HG03103 (cell line): ENCODE measurements around the gene SHC2.

ENCODE experiments used
- ATAC-seq: cut with Tn5 transposase; IDR thresholded peaks from one replicate; pipeline ENCODE4 v1.9.1; 2021; ENCODE audit warnings: low read depth; ENCODE audit not compliant: unreplicated experiment

SHC2 gene

GRCh38 chr19:377801-378581 is 82.8 kb downstream of the SHC2 start:
- ATAC-seq, result no peak

GRCh38 chr19:376111-376470 is 84.7 kb downstream of the SHC2 start:
- ATAC-seq, result no peak

GRCh38 chr19:375395-376110 is 85.3 kb downstream of the SHC2 start:
- ATAC-seq, result no peak

- no peak for ATAC-seq
These were observed 86.0 kb downstream of the SHC2 start for GRCh38 chr19:374886-375235.

GRCh38 chr19:374183-374885 is 86.5 kb downstream of the SHC2 start:
- no peak for ATAC-seq

GRCh38 chr19:373391-374182 is 87.2 kb downstream of the SHC2 start:
- no peak for ATAC-seq

GRCh38 chr19:372306-372890 is 88.4 kb downstream of the SHC2 start:
- no peak for ATAC-seq

- ATAC-seq, result no peak
These were observed 89.2 kb downstream of the SHC2 start for GRCh38 chr19:371501-372168.

GRCh38 chr19:370641-371330 is 90.0 kb downstream of the SHC2 start:
- no peak for ATAC-seq

GRCh38 chr19:369876-370275 is 91.0 kb downstream of the SHC2 start:
- ATAC-seq, result no peak

- ATAC-seq, result no peak
These were observed 91.6 kb downstream of the SHC2 start for GRCh38 chr19:369256-369655.

GRCh38 chr19:368630-369024 is 92.2 kb downstream of the SHC2 start:
- ATAC-seq, result no peak

- no peak for ATAC-seq
These were observed 92.7 kb downstream of the SHC2 start for GRCh38 chr19:367963-368629.

GRCh38 chr19:367561-367960 is 93.3 kb downstream of the SHC2 start:
- ATAC-seq, result no peak

GRCh38 chr19:366951-367350 is 93.9 kb downstream of the SHC2 start:
- ATAC-seq, result no peak
